Mesendoderm (in vitro differentiated cells): ENCODE data around the gene COL18A1.

ENCODE experiments used
- DNase-seq: peaks from one replicate; pipeline ENCODE4 v3.0.0; 2013
- H2AK5ac ChIP-seq: 2 replicates; pipeline ENCODE4 v1.6.1; 2013; ENCODE audit warnings: low read length, inconsistent platforms
- H2BK120ac ChIP-seq: 2 replicates; pipeline ENCODE4 v1.6.1; 2013; ENCODE audit warnings: low read depth, mild to moderate bottlenecking, low read length, moderate library complexity, mixed read lengths
- H2BK15ac ChIP-seq: replicated peaks from 2 replicates; pipeline ENCODE4 v1.6.1; 2013; ENCODE audit warnings: low read depth, mild to moderate bottlenecking, moderate library complexity
- H2BK5ac ChIP-seq: 2 replicates; pipeline ENCODE4 v1.6.1; 2013; ENCODE audit warnings: low read length, inconsistent platforms
- H3K18ac ChIP-seq: 2 replicates; pipeline ENCODE4 v1.6.1; 2013; ENCODE audit warnings: mild to moderate bottlenecking, low read length, mixed read lengths
- H3K23ac ChIP-seq: one replicate; pipeline ENCODE4 v1.6.1; 2013; ENCODE audit warnings: low read length
- H3K27ac ChIP-seq: 2 replicates; pipeline ENCODE4 v1.5.1; 2013; ENCODE audit warnings: low read depth, mild to moderate bottlenecking, inconsistent platforms, low read length, moderate library complexity
- H3K27me3 ChIP-seq: 2 replicates; pipeline ENCODE4 v1.6.1; 2013; ENCODE audit warnings: low read length, control low read depth, mild to moderate bottlenecking, inconsistent platforms; ENCODE audit not compliant: insufficient read depth, poor library complexity
- H3K36me3 ChIP-seq: 2 replicates; pipeline ENCODE4 v1.6.1; 2013; ENCODE audit warnings: low read length, inconsistent platforms; ENCODE audit not compliant: control insufficient read depth, insufficient read depth
- H3K4ac ChIP-seq: one replicate; pipeline ENCODE4 v1.6.1; 2013; ENCODE audit warnings: low read depth, mild to moderate bottlenecking, low read length, moderate library complexity
- H3K4me1 ChIP-seq: 2 replicates; pipeline ENCODE4 v1.6.1; 2013; ENCODE audit warnings: low read depth, low read length, inconsistent platforms; ENCODE audit not compliant: control insufficient read depth
- H3K4me2 ChIP-seq: 2 replicates; pipeline ENCODE4 v1.6.1; 2013; ENCODE audit warnings: low read length
- H3K4me3 ChIP-seq: 2 replicates; pipeline ENCODE4 v1.5.1; 2013; ENCODE audit warnings: mild to moderate bottlenecking, low read length
- H3K56ac ChIP-seq: one replicate; pipeline ENCODE4 v1.6.1; 2013; ENCODE audit warnings: low read length
- H3K79me1 ChIP-seq: 2 replicates; pipeline ENCODE4 v1.6.1; 2013; ENCODE audit warnings: low read length, inconsistent platforms
- H3K79me2 ChIP-seq: 2 replicates; pipeline ENCODE4 v1.6.1; 2013; ENCODE audit warnings: mild to moderate bottlenecking, low read length; ENCODE audit not compliant: control insufficient read depth, insufficient read depth
- H3K9ac ChIP-seq: 2 replicates; pipeline ENCODE4 v1.6.1; 2013; ENCODE audit warnings: low read length, inconsistent platforms
- H4K5ac ChIP-seq: one replicate; pipeline ENCODE4 v1.6.1; 2013; ENCODE audit warnings: low read length
- H4K8ac ChIP-seq: one replicate; pipeline ENCODE4 v1.6.1; 2013; ENCODE audit warnings: low read depth, mild to moderate bottlenecking, control low read depth, low read length, moderate library complexity
- WGBS: extraction: QIAGEN DNeasy Blood & Tissue Kit; methylation state at CpG from one replicate; pipeline ENCODE4 v1.1.7; 2013; ENCODE audit warnings: low lambda C conversion rate, missing lambda C conversion rate; ENCODE audit not compliant: insufficient coverage; ENCODE audit errors: extremely low coverage; 5-methylcytosine and 5-hydroxymethylcytosine counted together

The COL18A1 gene

GRCh38 chr21:45463871-45464270 is 58.9 kb downstream of the COL18A1 start:
- Histone ChIP-seq H3K4me3 (no peak overlapping the region), H3K36me3 (no peaks in the 10 kb centered on the region), H3K18ac (no peak overlapping the region), H2BK120ac (no peak overlapping the region), H4K5ac (no peak overlapping the region), H4K8ac (no peak overlapping the region), H3K23ac (no peak overlapping the region), H3K79me1 (peaks cover 19% of the 10 kb centered on the region), H2BK5ac (no peak overlapping the region), H3K27me3 (no peaks in the 10 kb centered on the region), H3K56ac (no peak overlapping the region), H3K4me2 (no peak overlapping the region), H3K4me1 (no peaks in the 10 kb centered on the region), H2BK15ac (no peak overlapping the region), H3K27ac (no peak overlapping the region), H3K4ac (no peak overlapping the region), H2AK5ac (no peak overlapping the region), H3K9ac (no peak overlapping the region), H3K79me2 (peaks cover 15% of the 10 kb centered on the region)
- WGBS: no CpG with 5 or more reads among the region's 7 CpGs
- DNase-seq: no peak

DNA sequence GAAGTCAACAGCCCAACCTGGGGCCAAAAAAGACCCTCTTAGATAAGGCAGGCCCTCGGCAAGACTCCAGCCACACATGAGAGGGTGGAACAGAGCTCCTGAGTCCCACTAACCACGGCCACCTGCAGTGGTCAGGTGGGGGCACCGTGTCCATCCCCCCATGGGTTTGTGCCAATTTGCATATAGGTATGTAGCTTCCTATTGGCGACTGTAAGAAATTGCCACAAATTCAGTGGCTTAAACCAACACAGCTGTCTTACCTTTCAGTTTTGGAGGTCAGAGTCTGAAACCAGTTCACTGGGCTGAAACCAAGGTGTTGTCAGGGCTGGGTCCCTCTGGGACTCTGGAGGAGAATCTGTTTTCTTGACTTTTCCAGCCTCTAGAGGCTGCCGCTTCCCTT is 59.3 kb downstream of the COL18A1 start:
- no peak overlapping the region for H3K23ac ChIP-seq
- WGBS: no CpG with 5 or more reads among the region's 5 CpGs
- no peak overlapping the region for H4K8ac ChIP-seq
- no peak overlapping the region for H4K5ac ChIP-seq
- H3K27me3 ChIP-seq: no peaks in the 10 kb centered on the region
- H2AK5ac ChIP-seq: no peak overlapping the region
- no peak overlapping the region for H3K9ac ChIP-seq
- no peak overlapping the region for H2BK5ac ChIP-seq
- no peaks in the 10 kb centered on the region for H3K4me1 ChIP-seq
- no peak overlapping the region for H3K4me3 ChIP-seq
- no peak overlapping the region for H3K4me2 ChIP-seq
- no peak overlapping the region for H3K18ac ChIP-seq
- no peak overlapping the region for H3K27ac ChIP-seq
- H2BK120ac ChIP-seq: no peak overlapping the region
- peaks cover 19% of the 10 kb centered on the region for H3K79me1 ChIP-seq
- H3K36me3 ChIP-seq: no peaks in the 10 kb centered on the region
- H3K56ac ChIP-seq: no peak overlapping the region
- H3K79me2 ChIP-seq: peaks cover 15% of the 10 kb centered on the region
- DNase-seq: no peak
- H3K4ac ChIP-seq: no peak overlapping the region
- H2BK15ac ChIP-seq: no peak overlapping the region

DNA sequence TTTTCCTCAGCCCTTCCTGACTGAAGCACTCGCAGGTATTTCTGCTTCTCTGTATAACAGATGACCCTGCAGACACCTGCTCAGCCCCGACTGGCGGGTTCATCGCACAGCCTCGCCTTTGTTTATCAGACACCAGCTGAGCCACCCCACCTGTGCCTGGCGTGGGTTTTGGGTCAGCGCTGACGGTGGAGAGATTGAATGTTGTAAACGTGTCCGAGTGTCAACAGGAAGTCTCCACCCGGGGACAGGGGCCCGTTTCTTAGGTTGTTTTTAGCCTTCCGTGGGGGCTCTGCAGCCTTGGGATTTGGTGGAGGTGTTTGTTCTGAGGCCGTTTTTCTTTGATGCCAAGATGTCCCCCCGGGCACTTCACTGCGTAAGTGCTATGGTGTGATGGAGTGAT is 60.1 kb downstream of the COL18A1 start:
- no peak overlapping the region for H3K56ac ChIP-seq
- no peak overlapping the region for H2BK120ac ChIP-seq
- no CpG with 5 or more reads among the region's 16 CpGs for WGBS
- H3K27me3 ChIP-seq: no peaks in the 10 kb centered on the region
- no peak overlapping the region for H3K18ac ChIP-seq
- H3K4me2 ChIP-seq: no peak overlapping the region
- no peaks in the 10 kb centered on the region for H3K4me1 ChIP-seq
- DNase-seq: no peak
- no peak overlapping the region for H3K4me3 ChIP-seq
- no peak overlapping the region for H2BK5ac ChIP-seq
- H2AK5ac ChIP-seq: no peak overlapping the region
- no peak overlapping the region for H3K23ac ChIP-seq
- H3K9ac ChIP-seq: no peak overlapping the region
- no peak overlapping the region for H4K8ac ChIP-seq
- H4K5ac ChIP-seq: no peak overlapping the region
- no peak overlapping the region for H3K4ac ChIP-seq
- no peaks in the 10 kb centered on the region for H3K36me3 ChIP-seq
- no peak overlapping the region for H2BK15ac ChIP-seq
- H3K79me2 ChIP-seq: peaks cover 15% of the 10 kb centered on the region
- no peak overlapping the region for H3K27ac ChIP-seq
- H3K79me1 ChIP-seq: peaks cover 17% of the 10 kb centered on the region

DNA sequence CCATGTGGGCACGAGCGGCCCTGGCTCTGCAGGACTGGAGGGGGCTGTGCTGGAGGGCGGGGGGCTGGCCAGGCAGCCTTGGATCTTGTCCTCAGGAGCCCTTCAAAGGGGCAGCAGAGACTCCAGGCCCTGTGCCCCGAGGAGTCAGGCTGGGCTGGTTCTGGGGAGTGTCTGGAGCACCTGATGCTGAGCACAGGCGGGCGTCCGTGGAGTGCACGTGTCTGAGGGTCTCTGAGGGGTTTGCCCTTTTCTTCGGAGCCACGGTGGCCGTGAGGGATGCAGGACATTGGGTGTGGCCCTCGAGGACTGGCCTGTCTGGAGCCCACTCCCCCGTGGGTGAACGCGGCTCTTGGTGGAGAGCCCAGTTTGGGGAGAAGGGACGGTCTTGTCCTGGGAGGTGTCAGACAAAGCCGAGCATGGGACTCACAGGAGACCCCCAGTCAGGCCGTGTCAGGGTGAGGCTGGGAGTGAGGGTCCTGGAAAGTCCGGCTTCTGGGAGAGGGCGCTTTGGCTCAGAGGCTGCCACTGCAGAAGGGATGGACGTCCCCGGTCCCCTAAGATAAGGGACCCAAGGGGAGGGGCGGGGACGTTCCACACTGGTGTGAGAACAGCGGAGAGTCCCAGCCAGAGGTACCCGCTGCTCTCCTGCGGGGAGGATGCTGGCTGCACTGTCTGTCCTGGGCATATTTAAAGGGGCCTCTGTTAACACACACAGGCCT is 60.8 kb downstream of the COL18A1 start:
- WGBS: no CpG with 5 or more reads among the region's 27 CpGs
- no peaks in the 10 kb centered on the region for H3K36me3 ChIP-seq

GRCh38 chr21:45466330-45467220 is 61.6 kb downstream of the COL18A1 start:
- Histone ChIP-seq H3K4me3 (no peak overlapping the region), H3K18ac (no peak overlapping the region), H3K36me3 (no peaks in the 10 kb centered on the region), H3K79me2 (peaks cover 22% of the 10 kb centered on the region), H3K79me1 (peaks cover 15% of the 10 kb centered on the region), H3K23ac (no peak overlapping the region), H3K27me3 (no peaks in the 10 kb centered on the region), H3K9ac (no peak overlapping the region), H3K4ac (no peak overlapping the region), H2AK5ac (no peak overlapping the region), H3K27ac (no peak overlapping the region), H4K5ac (no peak overlapping the region), H3K4me2 (no peak overlapping the region), H2BK15ac (no peak overlapping the region), H3K56ac (no peak overlapping the region), H2BK120ac (no peak overlapping the region), H4K8ac (no peak overlapping the region), H3K4me1 (no peaks in the 10 kb centered on the region), H2BK5ac (no peak overlapping the region)
- DNase-seq: no peak
- WGBS: no CpG with 5 or more reads among the region's 30 CpGs

More for the DNA sequence above, 60.8 kb downstream of the COL18A1 start:
- Histone ChIP-seq H2AK5ac (no peak overlapping the region), H3K79me2 (peaks cover 15% of the 10 kb centered on the region), H4K5ac (no peak overlapping the region), H2BK120ac (no peak overlapping the region), H3K4me3 (no peak overlapping the region), H2BK5ac (no peak overlapping the region), H3K23ac (no peak overlapping the region), H3K9ac (no peak overlapping the region), H3K27ac (no peak overlapping the region), H4K8ac (no peak overlapping the region), H3K27me3 (no peaks in the 10 kb centered on the region), H3K79me1 (peaks cover 15% of the 10 kb centered on the region), H3K4me1 (no peaks in the 10 kb centered on the region), H3K18ac (no peak overlapping the region), H3K4ac (no peak overlapping the region), H3K56ac (no peak overlapping the region), H2BK15ac (no peak overlapping the region), H3K4me2 (no peak overlapping the region)
- DNase-seq: no peak
